HG03175 (cell line): ENCODE measurements around the gene EFEMP2.

Source experiments
- ATAC-seq: cut with Tn5 transposase; IDR thresholded peaks from one replicate; pipeline ENCODE4 v1.9.1; 2021; ENCODE audit warnings: mild to moderate bottlenecking, moderate library complexity; ENCODE audit not compliant: unreplicated experiment

EFEMP2 gene

GRCh38 chr11:65872586-65873317 lies at the start of gene EFEMP2:
Gene EFEMP2 (minus strand): TSS chr11:65872800. CDS start chr11:65872354, 446 bp downstream.
- ATAC-seq, result no peak

GRCh38 chr11:65921876-65922275 lies 49.3 kb upstream of the EFEMP2 start:
- no peak for ATAC-seq

- ATAC-seq, result no peak
Observed at GRCh38 chr11:65921033-65921555, 48.5 kb upstream of the EFEMP2 start.

GRCh38 chr11:65920372-65920802 lies 47.8 kb upstream of the EFEMP2 start:
- no peak for ATAC-seq

GRCh38 chr11:65919573-65920371 lies 47.2 kb upstream of the EFEMP2 start:
- ATAC-seq, result peak; percentile 39

GRCh38 chr11:65919141-65919572 lies 46.6 kb upstream of the EFEMP2 start, which contains the start of gene DRAP1:
Gene DRAP1 (plus strand): TSS chr11:65919426. CDS start chr11:65919502, 76 bp downstream.
- peak; percentile 82 for ATAC-seq

- peak; percentile 69 for ATAC-seq
Observed at GRCh38 chr11:65918211-65919140, 45.9 kb upstream of the EFEMP2 start, which contains the start of gene C11orf68. Gene C11orf68 (minus strand): TSS chr11:65919062. CDS start chr11:65919031, 31 bp downstream.

- no peak for ATAC-seq
Observed at GRCh38 chr11:65917434-65918210, 45.0 kb upstream of the EFEMP2 start.

- ATAC-seq, result no peak
Observed at GRCh38 chr11:65917077-65917433, 44.5 kb upstream of the EFEMP2 start.

- ATAC-seq, result no peak
Observed at GRCh38 chr11:65916391-65916790, 43.8 kb upstream of the EFEMP2 start.

- ATAC-seq, result no peak
Observed at GRCh38 chr11:65915821-65916251, 43.2 kb upstream of the EFEMP2 start.

- ATAC-seq, result no peak
Observed at GRCh38 chr11:65915101-65915820, 42.7 kb upstream of the EFEMP2 start.

GRCh38 chr11:65912845-65913244 lies 40.2 kb upstream of the EFEMP2 start:
- no peak for ATAC-seq

GRCh38 chr11:65911682-65912568 lies 39.3 kb upstream of the EFEMP2 start:
- ATAC-seq, result no peak

GRCh38 chr11:65907878-65908277 lies 35.3 kb upstream of the EFEMP2 start:
- ATAC-seq, result no peak

- no peak for ATAC-seq
Observed at GRCh38 chr11:65906602-65907001, 34.0 kb upstream of the EFEMP2 start.

GRCh38 chr11:65903715-65904114 lies 31.1 kb upstream of the EFEMP2 start:
- ATAC-seq, result no peak

- ATAC-seq, result no peak
Observed at GRCh38 chr11:65903068-65903481, 30.5 kb upstream of the EFEMP2 start.
